CD4-positive, alpha-beta T cell treated with Interferon alpha-2 for 1 hour (primary cell): ENCODE results near the gene TRAP1.
A peak's percentile ranks its signal among the peaks of the same experiment; 100 is the strongest.
"Not testable (repeated sequence)": the region's sequence is repeated elsewhere in the genome, so short reads cannot be mapped to it uniquely, and the experiment has no call there.

Experiments
- DNase-seq, 2 donors: peaks; one replicate each; pipeline ENCODE4 v3.0.0-alpha.2; 2020 to 2022

Gene TRAP1

DNA sequence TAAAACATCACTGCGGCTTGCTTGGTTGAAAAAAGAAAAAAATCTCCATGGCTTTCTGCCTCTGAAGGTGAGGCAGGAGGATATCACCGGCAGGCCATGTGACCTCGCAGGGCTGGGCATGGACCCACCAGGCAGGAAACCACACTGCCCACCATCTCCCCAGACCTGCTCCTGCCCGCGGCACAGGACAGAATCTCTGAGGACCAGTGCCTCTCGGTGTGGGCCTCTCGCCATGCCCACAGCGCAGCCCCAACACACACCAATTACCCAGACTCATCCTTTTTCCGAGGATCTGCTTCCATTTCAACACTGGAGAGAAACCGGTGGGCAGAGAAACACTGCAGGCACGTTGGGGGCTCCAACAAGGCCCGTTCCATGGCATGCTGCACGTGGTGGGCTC is 46.6 kb downstream of the TRAP1 start:
- DNase-seq = no peak

DNA sequence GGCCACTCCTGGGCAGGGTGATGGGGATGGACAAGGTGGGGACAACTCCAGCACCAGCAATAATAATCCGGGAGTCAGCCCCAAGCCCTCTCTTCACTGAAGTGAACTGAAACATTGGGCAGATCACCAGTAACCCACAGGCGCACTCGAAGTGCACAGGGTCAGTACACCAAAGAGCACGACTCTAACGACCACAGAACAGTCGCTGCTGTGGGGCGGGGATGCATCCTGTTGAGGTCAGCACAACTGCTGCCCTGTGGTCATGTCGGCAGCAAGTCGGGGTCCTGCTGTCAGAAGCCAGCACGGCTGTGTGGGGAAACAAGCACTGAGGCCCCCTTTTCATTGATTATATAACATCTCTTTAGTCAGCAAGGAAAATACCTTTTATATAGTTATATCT is 48.2 kb downstream of the TRAP1 start:
- DNase-seq = no peak

DNA sequence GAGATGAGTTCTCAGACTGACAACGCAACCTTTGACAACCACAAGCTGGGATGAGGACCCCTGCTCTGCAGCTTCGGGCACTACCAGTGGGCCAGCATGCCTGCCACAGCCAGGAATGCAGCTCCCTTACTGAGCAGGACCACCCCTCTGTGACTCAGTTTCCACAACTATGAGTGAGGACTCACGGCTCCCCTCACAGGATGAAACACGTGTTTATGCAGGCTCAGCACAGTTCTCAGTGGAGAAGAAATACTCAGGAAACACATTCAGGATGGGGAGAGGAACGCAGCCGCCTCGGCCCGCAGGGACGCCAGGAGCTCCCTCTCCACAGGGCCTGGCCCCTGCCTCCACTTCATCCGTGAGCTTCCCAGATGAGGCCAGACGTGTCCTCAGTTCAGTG is 48.7 kb downstream of the TRAP1 start:
- no peak for DNase-seq

DNA sequence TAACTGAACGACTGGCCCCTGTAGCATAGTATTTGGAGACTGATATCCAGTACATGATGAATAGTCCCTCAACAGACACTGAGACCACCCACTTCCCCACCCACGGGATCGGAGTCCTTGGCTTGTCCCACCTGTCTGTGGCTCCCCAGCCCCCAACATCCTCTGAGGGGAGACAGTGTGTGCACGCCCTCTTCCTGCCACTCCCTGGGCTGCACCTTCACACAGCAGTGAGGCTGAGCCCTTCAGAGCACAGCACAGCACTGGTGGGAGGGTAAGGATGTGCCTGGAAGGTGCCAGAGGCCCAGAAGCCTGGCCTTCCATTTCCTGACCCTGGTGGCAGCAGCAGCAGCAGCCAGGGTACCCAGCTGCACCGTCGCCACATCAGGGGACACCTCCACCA is 51.8 kb downstream of the TRAP1 start:
- DNase-seq = peak; percentile 29 to 55

DNA sequence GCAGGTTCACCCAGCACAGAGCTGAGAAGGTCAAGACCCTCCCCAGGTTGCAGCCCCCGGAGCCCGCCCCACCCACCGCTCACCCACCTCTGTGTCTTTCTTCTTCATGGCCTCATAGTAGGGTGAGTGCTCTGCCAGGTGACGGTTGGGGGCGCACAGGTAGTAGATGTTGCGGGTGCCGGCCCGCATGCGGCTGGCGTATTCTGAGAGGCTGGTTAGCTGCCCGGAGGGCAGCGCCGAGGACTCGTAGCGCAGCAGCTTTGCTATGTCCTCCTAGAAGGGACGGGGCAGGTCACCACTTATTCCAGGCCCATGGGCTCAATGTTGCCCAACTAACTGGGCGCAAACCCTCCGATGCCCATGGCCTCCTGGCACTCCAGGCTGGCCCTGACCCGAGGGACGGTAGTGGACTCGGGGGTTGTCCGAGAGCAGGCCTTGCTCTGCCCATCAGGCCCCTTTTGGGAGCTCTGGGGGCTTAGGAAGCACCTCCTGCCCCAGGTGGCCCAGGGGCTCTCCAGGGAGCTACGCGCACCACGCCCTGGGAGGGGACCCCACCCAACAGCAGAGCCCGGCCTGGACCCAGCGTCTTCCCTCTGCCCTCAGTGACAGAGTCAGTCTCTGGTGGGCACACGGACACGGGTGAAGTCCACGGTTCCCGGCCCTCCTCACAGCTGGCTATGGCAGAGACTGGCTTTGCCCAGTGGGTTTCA is 53.0 kb downstream of the TRAP1 start:
- DNase-seq = no peak

DNA sequence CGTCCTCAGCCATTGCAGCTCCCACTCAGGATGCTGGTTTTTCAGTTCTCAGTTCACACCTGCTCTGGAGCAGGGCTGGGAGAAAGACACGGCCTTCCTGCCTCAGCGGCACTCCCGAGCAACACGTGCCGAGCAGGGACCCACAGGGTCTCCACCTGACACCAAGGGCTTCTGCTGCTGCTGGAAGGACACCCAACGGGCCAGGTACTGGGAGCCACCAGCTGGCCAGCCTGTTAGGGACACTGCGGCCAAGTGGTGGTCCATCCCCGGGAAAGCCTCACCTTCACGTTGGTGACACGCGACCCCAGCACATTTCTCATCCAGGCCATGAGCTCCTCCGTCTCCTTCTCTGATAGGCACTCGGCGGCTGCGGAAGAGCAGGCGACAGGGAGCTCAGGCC is 54.7 kb downstream of the TRAP1 start:
- DNase-seq = no peak

DNA sequence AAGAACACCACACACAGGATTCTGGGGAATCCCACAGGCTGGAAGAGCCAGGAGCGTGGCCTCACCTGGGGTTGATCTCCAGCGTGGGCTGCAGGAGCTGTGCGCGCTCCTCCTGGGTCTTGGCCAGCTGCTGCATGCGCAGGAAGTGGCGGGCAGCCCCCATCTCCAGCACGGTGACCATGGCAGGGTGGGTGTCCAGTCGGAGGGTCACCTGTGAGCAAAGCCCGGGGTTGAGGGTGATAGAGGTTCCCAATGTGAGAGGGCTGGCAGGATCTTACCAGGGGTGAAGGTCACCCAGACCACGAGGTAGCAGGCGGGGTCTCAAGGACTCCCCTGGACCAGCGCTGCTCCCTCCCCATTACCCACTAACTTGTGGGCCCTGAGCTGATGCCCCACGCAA is 55.4 kb downstream of the TRAP1 start:
- DNase-seq = no peak

DNA sequence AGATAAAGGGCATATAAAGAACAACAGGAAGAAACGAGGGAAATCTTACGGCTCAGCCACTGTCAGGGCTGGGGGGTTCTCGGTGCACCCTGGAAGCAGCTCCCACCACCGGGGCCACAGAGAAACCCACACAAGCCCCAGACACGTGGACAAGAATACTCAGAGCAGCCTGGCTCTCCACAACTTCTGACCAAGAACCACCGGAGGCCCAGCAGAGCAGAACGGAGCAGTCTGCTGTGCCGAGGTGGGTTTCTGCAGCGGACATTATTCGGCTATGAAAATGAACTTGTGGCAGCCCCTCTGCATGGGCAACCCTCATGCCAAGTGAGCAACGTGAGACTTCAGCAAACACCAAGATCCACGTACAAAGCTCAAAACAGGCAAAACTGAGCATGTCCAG is 56.0 kb downstream of the TRAP1 start:
- DNase-seq = no peak

DNA sequence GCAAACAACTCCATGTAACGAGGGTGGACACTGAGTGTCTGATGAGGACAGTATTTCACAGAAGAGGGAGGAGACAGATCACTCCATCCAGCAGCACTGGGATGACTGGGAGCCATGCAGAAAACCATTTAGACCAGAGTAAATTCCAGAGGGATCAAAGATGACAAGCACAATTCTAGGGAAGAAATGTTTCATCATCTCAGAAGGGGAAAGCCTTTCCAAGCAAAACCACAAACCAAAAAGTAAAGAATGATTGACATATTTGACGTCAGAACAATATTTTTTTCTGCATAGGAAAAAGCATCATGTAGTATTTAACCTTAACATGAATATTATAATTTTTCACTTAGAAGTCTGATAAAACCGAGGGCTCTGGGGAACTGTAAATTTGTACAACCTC is 58.1 kb downstream of the TRAP1 start:
- DNase-seq = no peak

DNA sequence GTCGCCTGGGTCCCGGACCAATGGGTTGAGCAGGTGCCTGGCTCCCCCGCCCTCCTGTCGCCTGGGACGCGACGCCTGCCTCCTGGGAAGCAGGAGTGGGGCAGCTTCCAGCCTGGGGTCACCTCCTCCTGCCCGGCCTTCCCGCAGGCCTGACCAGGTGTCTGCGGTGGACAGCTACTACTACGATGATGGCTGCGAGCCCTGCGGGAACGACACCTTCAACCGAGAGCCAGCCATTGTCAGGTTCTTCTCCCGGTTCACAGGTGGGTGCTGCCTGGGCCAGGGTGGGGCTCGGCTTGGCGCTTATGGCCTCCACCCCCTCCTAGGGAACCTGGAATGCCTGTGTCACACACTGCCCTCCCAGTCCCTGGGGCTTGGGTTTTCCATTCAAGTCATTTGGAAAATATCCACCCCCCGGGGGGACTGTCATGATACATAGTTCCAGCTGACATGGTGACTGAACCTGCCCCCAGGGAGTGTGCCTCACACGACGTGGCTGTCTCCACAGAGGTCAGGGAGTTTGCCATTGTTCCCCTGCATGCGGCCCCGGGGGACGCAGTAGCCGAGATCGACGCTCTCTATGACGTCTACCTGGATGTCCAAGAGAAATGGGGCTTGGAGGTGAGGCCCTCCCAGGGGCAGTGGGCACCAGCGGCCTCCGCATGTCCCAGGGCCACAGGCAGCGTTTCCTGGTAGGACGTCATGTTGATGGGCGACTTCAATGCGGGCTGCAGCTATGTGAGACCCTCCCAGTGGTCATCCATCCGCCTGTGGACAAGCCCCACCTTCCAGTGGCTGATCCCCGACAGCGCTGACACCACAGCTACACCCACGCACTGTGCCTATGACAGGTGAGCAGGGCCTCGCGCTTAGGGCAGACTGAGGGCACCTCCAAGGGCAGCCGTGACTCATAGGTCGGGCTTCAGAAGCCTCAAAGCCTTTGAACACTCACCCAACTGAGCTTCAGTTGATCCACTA is 60.5 kb downstream of the TRAP1 start:
- no peak for DNase-seq

DNA sequence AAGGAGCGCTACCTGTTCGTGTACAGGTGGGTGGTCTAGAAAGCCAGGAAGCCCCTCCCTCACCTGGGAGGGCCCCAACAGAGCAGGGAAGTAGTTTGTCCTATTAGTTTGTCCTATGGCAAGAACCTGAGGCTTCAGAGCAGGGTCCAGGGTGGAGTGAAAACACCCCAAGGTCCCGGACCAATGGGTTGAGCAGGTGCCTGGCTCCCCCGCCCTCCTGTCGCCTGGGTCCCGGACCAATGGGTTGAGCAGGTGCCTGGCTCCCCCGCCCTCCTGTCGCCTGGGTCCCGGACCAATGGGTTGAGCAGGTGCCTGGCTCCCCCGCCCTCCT is 61.2 kb downstream of the TRAP1 start:
- not testable (repeated sequence) for DNase-seq

DNA sequence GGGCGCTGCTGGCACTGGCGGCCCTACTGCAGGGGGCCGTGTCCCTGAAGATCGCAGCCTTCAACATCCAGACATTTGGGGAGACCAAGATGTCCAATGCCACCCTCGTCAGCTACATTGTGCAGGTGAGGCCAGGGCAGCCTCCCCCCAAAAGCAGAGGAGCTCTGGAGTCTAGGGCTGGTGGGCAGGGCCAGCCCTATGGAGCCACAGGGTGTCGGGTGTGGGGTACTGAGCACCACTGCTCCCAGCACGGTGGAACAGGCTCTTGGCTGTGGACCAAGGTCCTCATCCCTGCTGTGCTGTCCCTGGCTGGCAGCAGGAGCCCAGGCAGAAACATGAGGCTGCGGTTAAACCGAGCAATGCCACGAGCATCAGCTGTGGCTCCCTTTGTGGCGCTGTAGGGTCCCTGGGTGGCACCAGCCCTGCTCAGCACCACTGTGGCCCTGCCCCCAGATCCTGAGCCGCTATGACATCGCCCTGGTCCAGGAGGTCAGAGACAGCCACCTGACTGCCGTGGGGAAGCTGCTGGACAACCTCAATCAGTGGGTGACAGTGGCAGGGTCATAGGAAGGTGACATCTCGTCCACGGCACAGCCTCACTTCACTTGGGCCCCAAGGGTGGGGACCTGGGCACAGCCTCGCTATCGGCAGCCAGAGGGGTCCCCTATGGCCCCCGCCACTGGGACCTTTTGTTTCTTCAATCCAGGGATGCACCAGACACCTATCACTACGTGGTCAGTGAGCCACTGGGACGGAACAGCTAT is 61.7 kb downstream of the TRAP1 start:
- no peak for DNase-seq

DNA sequence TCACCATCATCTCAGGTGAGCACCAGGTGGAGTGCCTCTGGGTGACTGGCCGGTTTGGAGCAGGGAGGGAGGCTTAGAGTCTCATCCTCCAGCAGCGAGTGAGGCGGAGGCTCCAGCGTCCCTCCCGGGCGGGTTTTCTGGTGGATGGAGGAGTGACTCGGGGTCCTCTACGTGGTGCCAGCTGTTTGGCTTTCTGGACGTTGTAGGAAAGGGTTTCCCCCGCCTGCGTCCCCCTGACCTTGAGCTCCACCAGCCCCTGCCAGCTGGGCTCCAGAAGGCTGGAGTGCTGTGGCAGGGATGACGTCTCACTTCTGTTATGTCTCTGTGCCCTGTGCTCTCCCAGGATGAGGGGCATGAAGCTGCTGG is 62.3 kb downstream of the TRAP1 start:
- no peak for DNase-seq

DNA sequence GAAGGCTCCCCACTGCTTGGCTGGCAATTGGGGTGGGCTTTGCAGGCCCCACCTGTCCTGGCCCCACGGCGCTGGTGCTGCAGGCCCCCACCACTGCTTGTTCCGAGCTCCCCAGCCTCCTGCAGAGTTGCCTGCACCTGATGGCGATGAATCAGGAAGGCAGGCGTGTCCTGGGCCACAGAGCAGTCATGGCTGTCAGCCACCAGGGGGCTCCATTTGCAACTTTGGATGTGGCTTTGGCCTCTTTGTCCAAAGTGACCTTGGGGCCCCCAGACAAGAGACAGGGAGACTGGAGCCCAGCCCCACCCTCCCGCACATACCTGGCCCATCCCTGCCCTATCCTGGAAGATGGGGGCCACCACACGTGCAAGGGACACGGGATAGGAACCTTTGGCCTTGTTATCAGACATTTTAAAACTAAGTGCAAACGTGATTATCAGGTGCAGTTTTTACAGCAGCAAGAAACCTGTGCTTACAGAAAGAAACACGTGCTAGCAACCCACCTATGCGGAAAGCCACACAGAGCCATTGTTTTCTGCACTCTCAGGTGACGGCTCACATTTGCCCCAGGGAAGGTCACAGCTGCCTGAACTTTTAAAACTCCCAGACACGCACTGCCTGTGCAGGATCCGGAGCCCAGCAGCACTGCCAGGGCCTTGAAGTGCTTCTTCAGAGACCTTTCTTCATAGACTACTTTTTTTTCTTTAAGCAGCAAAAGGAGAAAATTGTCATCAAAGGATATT is 62.9 kb downstream of the TRAP1 start, which contains the start of gene DNASE1:
TSS of gene DNASE1 (plus strand) at position 443 of the 743 bp plus-strand sequence. CDS start 683 bp downstream, outside the sequence.
- peak; percentile 52 to 65 for DNase-seq

DNA sequence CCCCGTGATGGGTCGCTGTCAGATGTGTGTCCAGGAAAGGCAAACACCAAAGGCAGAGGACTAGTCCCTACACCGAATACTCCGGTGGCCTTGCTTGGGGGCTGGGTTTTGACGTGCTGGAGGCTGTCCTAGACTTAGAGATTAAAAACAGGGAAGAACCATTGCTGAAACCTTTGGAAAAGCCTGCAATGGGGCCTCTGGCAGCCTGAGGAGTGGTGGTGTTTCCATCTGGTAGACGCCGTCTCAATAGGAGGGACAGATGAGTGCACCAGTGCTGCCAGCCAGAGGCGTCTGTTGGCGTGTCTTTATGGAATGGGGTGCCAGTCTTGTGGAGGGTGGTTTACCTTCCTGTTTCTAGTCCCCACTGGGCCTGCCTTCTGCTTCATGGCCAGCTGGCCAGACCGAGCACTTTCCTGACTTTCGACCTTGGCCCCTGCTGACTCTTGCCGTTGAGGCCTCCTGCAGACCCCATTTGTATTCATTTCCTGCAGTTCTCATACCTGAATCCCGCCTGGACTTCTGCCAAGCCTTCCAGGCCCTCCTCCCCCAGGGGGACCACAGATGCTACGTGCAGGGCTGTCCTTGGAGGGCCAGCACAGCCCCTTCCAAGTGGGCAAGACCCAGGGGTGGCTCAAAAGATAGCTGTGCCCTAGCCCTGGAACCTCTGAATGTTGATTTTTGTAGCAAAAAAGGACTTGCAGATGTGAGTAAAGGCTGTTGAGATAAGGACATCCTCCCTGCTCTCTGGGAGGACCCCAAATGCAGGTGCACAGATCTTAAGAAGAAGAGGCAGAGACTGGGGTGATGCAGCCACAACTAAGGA is 64.7 kb downstream of the TRAP1 start:
- DNase-seq = no peak

DNA sequence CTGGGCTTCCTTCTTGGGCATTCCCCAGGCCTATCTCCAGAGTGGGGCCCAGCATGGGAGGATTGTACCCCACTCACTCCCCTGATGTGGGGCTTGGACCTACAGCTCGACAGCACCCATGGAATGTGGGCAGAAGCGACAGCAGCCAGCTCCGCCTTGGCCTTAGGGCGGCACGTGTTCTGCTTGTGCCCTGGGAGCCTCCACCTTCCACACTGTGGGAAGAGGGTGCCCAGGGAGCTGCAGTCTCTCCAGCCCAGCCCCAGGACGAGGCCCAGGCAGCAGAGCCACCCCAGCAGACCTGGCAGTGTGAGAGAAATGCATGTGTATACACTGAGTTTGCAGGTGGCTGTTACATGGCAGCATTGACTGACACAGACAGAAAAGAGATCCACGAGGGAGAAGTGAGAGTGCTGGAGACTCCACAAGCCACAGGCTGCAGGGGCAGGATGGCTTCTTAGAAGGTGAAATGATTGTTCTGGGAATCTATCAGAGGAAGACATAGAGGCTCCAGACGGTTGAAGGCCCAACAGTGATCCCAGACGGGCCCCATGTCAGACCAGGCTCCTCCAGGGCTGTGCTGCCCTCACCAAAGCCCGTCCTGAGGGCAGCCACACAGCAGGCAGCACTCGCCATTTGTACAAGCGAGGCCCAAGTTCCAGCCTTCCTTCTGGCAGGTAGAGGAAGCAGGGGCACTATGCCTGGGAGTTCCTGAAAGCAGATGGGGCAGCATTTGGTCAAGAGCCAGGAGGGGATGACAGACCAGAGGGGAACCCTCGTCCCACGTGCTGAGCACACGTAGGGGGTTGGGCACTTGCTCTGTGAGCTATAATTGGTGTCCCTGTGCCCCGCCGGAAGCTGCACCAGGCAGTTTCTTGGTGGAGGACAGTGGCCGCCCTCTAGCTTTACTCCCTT is 65.6 kb downstream of the TRAP1 start:
- no peak for DNase-seq

DNA sequence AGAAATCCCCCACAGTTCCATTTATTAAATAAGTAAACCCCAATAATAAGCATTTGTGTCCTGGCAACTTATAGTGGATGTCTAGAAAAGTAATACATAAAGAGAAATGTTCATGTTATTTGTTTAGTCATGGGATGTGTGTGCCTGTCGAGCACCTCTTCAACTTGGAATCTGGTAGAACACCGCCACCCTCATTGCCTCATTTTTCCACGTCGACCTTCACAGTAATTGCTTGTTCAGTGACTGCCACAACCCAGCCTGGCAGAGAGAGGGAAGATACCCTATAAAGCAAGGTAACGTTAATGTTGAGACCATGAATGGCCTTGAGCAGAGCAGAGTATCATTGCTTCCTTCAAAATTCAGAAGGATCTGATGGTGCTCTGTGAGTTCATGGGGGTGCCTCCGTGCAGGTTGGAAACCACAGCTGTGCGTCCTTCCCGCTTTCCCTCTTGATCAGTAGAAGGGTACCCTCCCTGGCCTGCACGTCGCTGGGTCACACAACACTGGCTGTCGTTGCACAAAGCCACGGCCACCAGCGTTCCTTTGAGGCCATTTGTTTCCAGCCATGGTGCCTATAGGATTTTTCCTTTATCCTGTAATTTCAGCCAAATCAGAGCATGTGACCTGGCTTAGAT is 66.6 kb downstream of the TRAP1 start:
- DNase-seq = no peak

DNA sequence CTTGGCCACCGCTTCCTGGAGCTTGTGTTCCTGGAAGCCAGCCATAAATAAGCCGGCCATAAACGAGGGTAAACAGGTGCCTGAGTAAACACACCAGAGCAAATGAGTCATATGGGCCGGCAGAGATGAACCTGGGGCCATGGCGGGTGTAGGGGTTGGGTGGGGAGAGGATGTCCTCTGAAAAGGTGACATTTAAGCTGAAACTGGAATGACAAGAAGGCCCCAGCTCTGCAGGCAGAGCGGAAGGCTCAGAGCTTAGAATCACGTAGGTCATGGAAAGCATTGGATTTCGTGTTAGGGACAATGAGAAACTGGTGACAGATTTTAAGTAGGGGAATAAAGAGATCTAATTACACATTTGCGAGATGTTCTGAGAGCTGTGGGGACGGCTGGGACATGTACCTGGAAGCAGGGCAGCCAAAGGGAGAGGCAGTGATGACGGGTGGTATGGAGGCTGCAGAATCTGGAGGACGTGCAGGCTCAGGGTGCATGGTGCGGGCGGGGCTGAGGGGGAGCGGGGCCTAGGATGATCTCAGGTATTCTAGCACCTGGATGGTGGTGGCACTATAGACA is 70.9 kb downstream of the TRAP1 start:
- no peak for DNase-seq

DNA sequence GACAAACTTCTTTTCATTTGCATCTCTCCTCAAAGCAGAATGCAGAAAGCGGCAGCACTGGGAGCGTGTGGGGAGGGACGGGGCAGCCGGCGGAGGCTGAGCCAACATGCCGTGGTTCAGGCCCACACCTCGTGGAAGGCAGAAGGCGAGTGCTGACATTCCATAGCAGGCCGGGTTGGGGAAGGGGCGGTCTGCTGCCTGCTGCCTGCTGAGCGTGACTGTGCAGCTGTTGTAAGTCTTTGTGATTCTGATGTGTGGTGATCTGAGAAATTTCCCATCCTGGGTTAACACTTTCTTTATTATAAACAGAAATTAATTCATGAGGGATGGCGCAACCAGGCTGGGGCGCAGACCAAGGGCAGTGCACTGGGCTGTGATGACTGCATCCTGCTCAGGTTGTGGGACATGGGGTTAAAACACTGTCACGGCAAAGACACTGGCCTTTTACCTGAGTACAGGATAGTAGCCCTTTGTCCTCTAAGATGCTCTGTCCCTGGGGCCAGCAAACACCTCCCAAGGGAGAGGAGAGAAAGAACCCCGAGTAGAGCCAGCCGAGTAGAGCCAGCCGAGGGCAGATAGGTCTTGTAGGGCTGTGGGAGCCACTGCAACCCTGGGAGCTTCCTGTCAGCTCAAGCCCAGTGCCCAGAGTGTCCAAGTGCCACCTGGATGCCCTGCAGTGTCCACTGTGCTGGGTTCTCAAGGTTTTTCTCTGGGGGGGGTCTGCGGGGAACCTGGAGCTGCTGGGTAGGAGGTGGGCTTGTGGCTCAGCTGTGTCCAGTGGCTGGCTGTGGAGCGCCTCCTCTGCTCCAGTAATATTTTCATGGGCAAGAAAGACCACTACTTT is 71.6 kb downstream of the TRAP1 start:
- no peak for DNase-seq
